Measurements from ENCODE around the gene SBDS. TPM values are rescaled to one million over a fixed set of nuclear protein-coding genes. Genes with fewer than 3 reads are reported as not detected.
"Not testable (repeated sequence)": the region's sequence is repeated elsewhere in the genome, so short reads cannot be mapped to it uniquely, and the experiment has no call there.

The SBDS gene
- total RNA-seq, 1 donor from 2014 or later: 52.4 TPM

- peak; percentile 18 for DNase-seq
These were observed 716 bp downstream of the SBDS start for GRCh38 chr7:66994691-66995049.

- not testable (repeated sequence) for DNase-seq
These were observed 1.3 kb downstream of the SBDS start for GRCh38 chr7:66994051-66994450.

DNA sequence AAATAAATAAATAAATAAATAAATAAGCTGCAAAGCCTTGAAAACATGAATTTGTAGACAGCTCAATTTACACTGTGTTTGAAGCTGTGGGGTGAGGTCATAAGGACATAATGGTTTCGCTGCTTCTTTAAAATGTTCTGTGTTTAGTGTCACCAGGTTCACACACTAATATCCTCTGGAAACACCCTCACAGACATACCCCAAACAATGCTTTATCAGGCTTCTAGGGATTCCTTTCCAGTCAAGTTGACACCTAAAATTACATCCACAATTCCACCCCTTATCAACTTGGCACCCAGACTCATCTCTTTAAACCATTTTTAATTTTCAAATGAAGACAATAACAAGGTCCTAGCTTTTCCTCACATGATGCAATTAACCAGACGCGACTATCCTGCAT, 5.8 kb downstream of the SBDS start:
- DNase-seq: not testable (repeated sequence)

DNA sequence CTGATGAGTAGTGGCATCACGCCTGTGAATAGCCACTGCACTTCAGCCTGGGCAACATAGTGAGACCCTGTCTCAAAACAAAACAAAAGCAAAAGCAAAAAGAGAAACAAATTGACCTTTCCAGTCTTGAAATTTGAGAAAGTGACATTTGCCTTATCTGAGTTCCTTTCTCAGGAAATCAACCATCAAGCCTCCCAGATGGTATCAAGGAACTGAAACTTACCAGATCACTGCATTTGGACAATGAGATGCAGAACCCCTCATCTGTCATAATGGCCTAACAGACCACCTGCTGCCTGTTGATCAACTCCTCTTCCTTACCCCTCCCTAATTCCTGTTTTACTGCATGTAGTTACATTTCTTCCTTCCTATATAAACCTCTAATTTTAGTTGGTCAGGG, 15.1 kb downstream of the SBDS start:
- not testable (repeated sequence) for DNase-seq

- not testable (repeated sequence) for DNase-seq
These were observed 16.4 kb downstream of the SBDS start for GRCh38 chr7:66979013-66979412.

DNA sequence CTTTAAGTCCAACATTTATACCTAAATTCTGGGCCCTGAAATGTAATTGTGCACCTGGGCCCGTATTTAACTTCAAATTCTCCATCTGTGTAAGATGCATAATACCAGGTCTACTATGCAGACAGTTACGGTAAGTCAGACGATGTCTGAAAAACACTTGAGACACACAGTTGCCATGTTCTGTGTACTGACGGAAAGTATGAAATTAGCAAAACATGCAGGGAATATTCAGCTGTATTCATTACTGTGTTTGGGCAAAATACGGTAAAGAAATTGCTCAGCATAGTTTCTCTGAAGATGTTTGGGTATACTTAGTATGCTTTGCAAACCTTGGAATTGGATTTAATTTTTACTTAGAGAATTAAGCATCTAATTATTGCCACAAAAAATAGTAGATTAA, 17.1 kb downstream of the SBDS start:
- not testable (repeated sequence) for DNase-seq

DNA sequence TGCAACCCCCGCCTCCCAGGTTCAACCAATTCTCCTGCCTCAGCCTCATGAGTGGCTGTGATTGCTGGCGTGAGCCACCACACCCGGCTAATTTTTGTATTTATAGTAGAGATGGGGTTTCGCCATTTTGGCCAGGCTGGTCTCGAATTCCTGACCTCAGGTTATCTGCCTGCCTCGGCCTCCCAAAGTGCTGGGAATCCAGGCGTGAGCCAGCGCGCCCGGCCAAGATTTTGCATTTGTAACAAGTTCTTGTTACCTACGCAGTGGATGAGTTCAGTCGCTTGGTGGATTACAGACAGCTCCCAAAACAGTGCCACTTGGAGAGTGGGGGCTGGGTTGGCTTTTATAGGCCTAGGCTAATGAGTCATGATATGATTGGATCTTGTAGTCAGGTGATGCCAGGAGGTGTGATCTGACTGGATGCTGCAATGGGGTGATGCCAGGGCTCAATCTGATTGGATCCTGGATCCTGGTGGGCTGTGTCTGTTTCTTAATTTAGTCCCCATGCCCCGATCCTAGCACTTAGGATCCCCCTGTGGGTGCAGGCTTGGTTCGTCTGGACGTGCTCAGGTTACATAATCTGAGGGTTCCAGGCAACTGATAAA, 20.3 kb downstream of the SBDS start:
- DNase-seq: no peak

- no peak for DNase-seq
These were observed 25.1 kb downstream of the SBDS start for GRCh38 chr7:66970310-66970709.

DNA sequence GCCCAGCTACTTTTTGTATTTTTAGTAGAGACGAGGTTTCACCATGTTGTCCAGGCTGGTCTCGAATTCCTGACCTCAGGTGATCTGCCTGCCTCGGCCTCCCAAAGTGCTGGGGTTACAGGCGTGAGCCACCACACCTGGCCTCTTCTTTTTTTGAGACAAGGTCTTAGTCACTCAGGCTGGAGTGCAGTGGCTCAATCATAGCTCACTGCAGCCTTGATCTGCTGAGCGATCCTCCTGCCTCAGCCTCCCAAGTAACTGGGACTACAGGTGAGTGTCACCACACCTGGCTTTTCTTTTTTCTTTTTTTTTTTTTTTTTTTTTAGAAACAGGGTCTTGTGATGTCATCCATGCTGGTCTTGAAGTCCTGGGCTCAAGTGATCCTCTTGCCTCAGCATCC, 26.4 kb downstream of the SBDS start:
- DNase-seq: not testable (repeated sequence)

DNA sequence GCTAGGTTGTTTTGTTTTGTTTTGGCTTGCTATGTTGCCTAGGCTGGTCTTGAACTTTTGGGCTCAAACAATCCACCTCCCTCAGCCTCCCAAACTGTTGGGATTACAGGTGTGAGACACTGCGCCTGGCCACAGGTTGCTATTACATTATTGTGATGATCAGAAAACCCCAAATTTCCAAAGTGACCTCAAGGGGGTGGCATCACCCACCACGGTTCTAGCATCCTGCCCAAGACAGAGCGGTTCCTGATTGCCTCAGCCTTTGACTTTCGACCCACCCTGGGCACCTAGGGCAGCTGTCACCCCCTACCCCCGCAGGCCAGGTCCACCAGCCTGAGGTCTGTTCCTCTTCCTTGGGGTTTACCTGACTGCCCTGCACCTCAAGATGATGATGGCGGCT, 28.4 kb downstream of the SBDS start:
- no peak for DNase-seq

DNA sequence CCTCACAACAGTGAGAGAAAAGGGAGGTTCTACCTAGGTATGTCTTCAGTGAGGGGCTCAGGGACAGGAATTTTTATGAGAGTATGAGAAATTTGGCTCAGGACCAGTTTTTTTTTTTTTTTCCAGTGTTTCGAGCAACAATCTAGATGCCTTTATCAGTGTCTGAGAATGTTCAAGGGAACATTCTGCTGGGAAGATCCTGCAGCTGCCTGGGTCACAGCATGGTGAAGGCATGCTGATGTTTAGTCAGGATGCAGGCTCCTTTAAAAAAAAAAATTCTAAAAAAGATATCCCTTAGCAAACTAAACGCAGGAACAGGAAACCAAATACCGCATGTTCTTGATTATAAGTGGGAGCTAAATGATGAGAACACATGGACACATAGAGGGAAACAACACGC, 31.0 kb downstream of the SBDS start:
- no peak for DNase-seq

- DNase-seq: no peak
These were observed 34.3 kb downstream of the SBDS start for GRCh38 chr7:66961096-66961495.

DNA sequence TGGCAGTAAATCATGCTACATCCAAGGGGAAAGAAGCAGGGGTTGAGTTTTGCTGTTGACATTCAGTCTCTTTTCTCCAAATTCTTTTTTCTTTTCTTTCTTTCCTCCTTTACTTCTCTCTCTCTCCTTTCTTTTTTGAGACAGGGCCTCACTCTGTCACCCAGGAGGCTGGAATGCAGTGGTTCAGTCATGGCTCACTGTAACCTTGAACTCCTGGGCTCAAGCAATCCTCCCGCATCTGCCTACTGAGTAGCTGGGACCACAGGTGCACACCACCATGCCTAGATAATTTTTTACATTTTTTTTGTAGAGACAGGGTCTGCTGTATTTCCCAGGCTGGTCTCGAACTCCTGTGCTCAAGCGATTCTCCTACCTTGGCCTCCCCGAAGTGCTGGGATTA, 35.2 kb downstream of the SBDS start:
- DNase-seq: no peak

DNA sequence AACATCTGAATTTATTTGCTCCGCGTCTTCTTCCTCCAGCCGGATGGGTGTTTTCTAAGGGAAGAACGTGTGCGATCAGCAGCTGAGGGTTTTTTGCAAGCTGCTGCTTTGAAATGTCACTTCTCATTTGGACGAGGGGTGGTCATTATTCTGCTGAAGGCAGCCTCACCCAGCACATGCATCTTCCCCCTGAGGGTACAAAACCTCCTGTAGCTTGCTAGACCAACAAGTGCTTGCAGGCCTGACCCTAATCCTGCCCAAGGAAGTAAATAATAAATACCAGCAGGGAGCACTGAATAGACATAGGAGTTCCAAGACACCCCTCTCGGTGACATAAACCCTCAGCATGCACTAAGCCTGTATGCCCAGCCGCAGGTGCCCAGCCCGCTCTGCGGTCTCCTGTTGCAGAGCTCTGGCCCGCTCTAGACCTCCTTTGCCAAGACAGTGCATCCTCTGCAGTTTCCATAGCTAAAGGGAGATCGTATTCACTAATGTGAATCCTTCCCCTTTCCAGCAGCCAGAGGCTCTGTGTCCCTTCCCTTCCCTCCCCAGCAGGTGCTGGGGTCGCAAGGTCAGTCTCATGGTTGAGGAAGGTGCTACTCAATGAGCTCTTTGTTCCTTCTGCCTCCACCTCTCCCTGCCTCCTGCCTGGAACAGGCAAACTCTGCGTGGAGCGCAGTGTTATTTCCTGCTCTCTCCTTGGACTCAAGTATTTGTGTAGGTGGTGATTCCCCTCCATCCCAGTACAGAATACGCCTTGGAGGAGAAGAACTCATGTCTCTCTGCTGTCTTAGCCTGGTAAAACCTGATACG, 36.6 kb downstream of the SBDS start:
- no peak for DNase-seq

- DNase-seq: no peak
These were observed 37.6 kb downstream of the SBDS start for GRCh38 chr7:66957595-66958290.

- DNase-seq: no peak
These were observed 42.4 kb downstream of the SBDS start for GRCh38 chr7:66953044-66953427.

DNA sequence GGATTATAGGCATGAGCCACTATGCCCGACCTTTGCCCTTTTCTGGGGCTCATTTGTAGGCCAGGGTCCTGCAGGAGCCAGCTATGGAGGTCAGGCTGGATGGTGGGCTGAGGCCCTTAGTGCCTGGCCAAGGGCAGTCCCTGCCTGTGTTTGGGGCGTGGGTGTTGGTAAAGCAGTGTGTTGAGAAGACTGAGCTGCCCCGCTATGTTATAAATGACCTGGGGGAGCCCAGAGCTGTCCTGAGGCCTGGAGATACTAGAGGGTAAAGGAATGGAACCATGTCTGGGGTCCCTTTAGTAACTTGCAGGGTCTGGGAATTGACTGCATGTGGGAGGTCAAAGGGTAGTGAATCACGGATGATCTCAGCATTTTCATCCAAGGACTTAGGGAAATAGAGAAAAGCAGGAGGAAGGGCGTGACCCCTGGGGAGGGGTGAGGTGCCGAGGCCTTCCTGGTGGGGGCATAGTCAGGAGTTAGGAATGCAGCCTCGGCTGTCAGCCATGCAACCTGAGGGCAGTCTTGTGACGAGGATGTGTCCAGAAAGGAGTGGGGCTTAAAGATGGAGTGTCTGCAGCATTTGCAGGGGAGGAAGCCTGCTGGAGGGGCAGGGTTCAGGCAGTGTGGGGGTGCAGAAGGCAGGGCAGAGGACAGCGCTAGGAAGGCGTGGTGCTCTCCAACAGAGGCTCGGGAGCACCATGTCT, 42.9 kb downstream of the SBDS start:
- DNase-seq: no peak

DNA sequence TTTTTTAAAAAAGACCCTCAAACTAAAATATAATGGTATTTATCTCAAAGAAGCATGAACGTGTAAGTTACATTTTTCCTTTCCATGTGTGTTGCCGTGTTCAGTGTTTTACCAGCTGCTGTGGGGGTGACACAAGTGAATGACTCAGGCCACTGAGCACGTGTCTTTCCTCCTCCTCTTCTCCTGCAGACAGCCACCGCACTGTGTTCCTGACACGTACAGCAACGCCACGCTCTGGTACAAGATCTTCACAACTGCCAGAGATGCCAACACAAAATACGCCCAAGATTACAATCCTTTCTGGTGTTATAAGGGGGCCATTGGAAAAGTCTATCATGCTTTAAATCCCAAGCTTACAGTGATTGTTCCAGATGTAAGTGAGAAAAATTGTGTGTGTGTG, 44.6 kb downstream of the SBDS start:
- DNase-seq: peak; percentile 71

DNA sequence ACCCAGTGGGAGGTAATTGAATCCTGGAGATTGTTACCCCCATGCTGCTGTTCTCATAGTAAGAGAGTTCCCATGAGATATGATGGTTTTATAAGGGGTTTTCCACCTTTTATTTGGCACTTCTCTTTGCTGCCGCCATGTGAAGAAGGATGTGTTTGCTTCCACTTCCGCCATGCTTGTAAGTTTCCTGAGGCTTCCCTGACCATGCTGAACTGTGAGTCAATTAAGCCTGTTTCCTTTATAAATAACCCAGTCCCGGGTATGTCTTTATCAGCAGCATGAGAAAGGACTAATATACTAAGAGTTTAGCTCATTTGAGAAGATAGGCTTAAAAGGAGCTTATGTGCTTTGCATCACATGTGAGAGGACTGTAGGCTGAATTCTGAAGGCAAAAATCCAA, 45.1 kb downstream of the SBDS start:
- DNase-seq: no peak

DNA sequence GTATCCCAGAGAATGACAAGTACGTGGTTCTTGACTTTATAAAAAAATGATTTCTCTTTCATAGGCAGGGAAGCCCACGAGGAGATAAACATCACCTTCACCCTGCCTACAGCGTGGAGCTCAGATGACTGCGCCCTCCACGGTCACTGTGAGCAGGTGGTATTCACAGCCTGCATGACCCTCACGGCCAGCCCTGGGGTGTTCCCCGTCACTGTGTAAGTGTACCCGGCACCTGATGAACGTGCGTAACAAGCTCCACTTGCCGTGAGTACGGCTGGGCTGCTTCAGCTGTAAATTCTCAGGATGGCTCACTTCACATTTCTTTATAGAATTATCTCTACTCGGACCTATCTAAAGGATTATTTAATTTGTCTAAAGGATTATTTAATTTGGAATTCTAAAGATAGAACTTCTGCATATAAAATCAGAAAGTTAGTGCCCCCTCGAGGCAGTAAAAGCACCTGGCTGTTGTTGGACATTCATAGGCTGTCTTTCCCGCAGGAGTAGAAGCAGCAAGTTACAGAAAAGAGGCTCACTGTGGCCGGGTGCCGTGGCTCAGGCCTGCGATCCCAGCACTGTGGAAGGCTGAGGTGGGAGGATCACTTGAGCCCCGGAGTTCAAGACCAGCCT, 46.8 kb downstream of the SBDS start:
- DNase-seq: no peak

GRCh38 chr7:66946545-66946944, 48.8 kb downstream of the SBDS start:
- DNase-seq: no peak

- no peak for DNase-seq
These were observed 56.1 kb downstream of the SBDS start for GRCh38 chr7:66939325-66939724.

GRCh38 chr7:66937940-66938339, 57.4 kb downstream of the SBDS start:
- DNase-seq: no peak

All from occipital lobe (tissue), 2 donors.